PC-9 (cell line): Measurements from ENCODE around the gene ACOT2. TPM values are rescaled to one million over a fixed set of nuclear protein-coding genes. Genes with fewer than 3 reads are reported as not detected.
A peak's percentile ranks its signal among the peaks of the same experiment; 100 is the strongest.

Source experiments
- BruUV-seq: library from RNA; stranded (reverse); fragments of 400-500 nt; replicated peaks from 2 replicates; lab custom pipeline; 2021; lab: Mats Ljungman, UMichigan
- CTCF ChIA-PET: fragments of 300-600 bp; sonication (Branson Sonifier 250); formaldehyde crosslinking; loops from one replicate; lab custom pipeline; 2022; ENCODE audit warnings: antibody characterized with exemption; lab: Charles Lee
- POLR2A ChIA-PET: fragments of 300-600 bp; sonication (Branson Sonifier 250); formaldehyde crosslinking; loops from one replicate; lab custom pipeline; 2022; ENCODE audit warnings: antibody characterized with exemption; ENCODE audit not compliant: unreplicated experiment; lab: Charles Lee
- DNase-seq, 2 experiments: peaks; one replicate each; pipeline versions ENCODE4 v3.0.0 to v3.0.0-alpha.2; 2015 to 2022; ENCODE audit warnings: mixed read lengths in 1 of 2
- H2AFZ ChIP-seq: fragments of 200-600 bp; sonication (generic); 2 replicates; pipeline ENCODE4 v1.8.1; 2017; ENCODE audit warnings: antibody characterized with exemption
- H3F3A ChIP-seq: fragments of 200-600 bp; sonication (generic); 2 replicates; pipeline ENCODE4 v1.8.1; 2017; ENCODE audit warnings: antibody characterized with exemption, mild to moderate bottlenecking, low read depth; ENCODE audit not compliant: insufficient read depth
- H3K27ac ChIP-seq: fragments of 200-600 bp; sonication (generic); 2 replicates; pipeline ENCODE4 v1.6.1; 2016; ENCODE audit warnings: mixed run types
- H3K27me3 ChIP-seq: fragments of 200-600 bp; sonication (generic); 2 replicates; pipeline ENCODE4 v1.6.1; 2016; ENCODE audit warnings: low read depth, mixed run types; ENCODE audit not compliant: insufficient read depth
- H3K36me3 ChIP-seq: fragments of 200-600 bp; sonication (generic); 2 replicates; pipeline ENCODE4 v1.6.1; 2016; ENCODE audit warnings: low read depth, mixed run types
- H3K4me1 ChIP-seq: fragments of 200-600 bp; sonication (generic); replicated peaks from 2 replicates; pipeline ENCODE4 v1.6.1; 2016; ENCODE audit warnings: mixed run types; ENCODE audit not compliant: insufficient read depth
- H3K4me2 ChIP-seq: fragments of 200-600 bp; sonication (generic); 2 replicates; pipeline ENCODE4 v1.6.1; 2017; ENCODE audit warnings: mixed run types
- H3K4me3 ChIP-seq: fragments of 200-600 bp; sonication (generic); 2 replicates; pipeline ENCODE4 v1.6.1; 2016; ENCODE audit warnings: mixed run types
- H3K79me2 ChIP-seq: fragments of 200-600 bp; sonication (generic); 2 replicates; pipeline ENCODE4 v1.6.1; 2017; ENCODE audit warnings: low read depth, mixed run types
- H3K9me2 ChIP-seq: fragments of 200-600 bp; sonication (generic); 2 replicates; pipeline ENCODE4 v1.8.1; 2017; ENCODE audit warnings: mild to moderate bottlenecking; ENCODE audit not compliant: insufficient read depth
- H3K9me3 ChIP-seq: fragments of 200-600 bp; sonication (generic); 2 replicates; pipeline ENCODE4 v1.8.1; 2016; ENCODE audit warnings: low read depth; ENCODE audit not compliant: insufficient read depth
- H4K20me1 ChIP-seq: fragments of 200-600 bp; sonication (generic); 2 replicates; pipeline ENCODE4 v1.8.1; 2017; ENCODE audit not compliant: insufficient read depth
- EZH2 ChIP-seq: fragments of 200-600 bp; sonication (generic); IDR thresholded peaks from 2 replicates; pipeline ENCODE4 v1.8.0; 2017; ENCODE audit warnings: antibody characterized with exemption, low read depth
- intact Hi-C: fragments of 100-400 bp; cut with micrococcal nuclease; formaldehyde crosslinking; loops from one replicate; pipeline ENCODE4 v1.10.0; 2022; ENCODE audit not compliant: unreplicated experiment
- total RNA-seq: library from RNA; stranded (reverse); gene quantifications from 2 replicates; pipeline ENCODE4 v1.2.3, GENCODE V29; 2021
- TF ChIP-seq, protein P1 (sequence below): fragments of 200-600 bp; sonication (generic); conservative IDR thresholded peaks from 2 replicates; pipeline ENCODE4 v1.6.1; 2017; ENCODE audit warnings: mixed run types, antibody characterized with exemption, mild to moderate bottlenecking, moderate library complexity

The ACOT2 gene
- total RNA-seq, 1 experiment from 2014 or later = 7.2 TPM

DNA sequence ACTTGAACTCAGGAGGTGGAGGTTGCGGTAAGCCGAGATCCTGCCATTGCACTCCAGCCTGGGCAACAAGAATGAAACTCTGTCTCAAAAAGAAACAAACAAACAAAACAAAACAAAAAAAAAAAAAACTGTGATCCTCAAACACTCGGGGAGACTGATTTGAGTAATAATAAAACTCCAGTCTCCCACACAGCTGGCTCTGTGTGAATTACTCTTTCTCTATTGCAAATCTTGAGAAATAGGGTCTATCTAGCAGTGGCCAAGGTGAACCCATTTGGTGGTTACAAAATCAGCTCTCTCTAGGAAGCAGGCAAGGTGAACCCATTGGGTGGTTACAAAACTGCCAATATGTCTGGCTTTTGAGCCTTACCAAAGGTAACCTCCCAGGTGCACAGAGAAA lies 37.3 kb downstream of the ACOT2 start:
- BruUV-seq = no TSS peak
- Histone ChIP-seq H4K20me1 (no peaks in the 10 kb centered on the region), H3K4me3 (no peak overlapping the region), H3K27ac (no peak overlapping the region), H3K9me3 (no peaks in the 10 kb centered on the region; the same call in 1 of the 2 replicates), H3K27me3 (no peaks in the 10 kb centered on the region), H3F3A (peaks cover 25% of the 10 kb centered on the region), H3K4me2 (no peak overlapping the region), H3K79me2 (no peaks in the 10 kb centered on the region), H3K9me2 (no peaks in the 10 kb centered on the region), H3K36me3 (no peaks in the 10 kb centered on the region), H2AFZ (no peak overlapping the region), H3K4me1 (peaks cover 33% of the 10 kb centered on the region)
- CTCF ChIA-PET = no interaction called here
- DNase-seq = no peak
- intact Hi-C loops = no loop called here
- TF ChIP-seq EZH2 = no peak
- TF ChIP-seq, protein P1, sequence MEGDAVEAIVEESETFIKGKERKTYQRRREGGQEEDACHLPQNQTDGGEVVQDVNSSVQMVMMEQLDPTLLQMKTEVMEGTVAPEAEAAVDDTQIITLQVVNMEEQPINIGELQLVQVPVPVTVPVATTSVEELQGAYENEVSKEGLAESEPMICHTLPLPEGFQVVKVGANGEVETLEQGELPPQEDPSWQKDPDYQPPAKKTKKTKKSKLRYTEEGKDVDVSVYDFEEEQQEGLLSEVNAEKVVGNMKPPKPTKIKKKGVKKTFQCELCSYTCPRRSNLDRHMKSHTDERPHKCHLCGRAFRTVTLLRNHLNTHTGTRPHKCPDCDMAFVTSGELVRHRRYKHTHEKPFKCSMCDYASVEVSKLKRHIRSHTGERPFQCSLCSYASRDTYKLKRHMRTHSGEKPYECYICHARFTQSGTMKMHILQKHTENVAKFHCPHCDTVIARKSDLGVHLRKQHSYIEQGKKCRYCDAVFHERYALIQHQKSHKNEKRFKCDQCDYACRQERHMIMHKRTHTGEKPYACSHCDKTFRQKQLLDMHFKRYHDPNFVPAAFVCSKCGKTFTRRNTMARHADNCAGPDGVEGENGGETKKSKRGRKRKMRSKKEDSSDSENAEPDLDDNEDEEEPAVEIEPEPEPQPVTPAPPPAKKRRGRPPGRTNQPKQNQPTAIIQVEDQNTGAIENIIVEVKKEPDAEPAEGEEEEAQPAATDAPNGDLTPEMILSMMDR = no peak
- POLR2A ChIA-PET = no interaction called here

DNA sequence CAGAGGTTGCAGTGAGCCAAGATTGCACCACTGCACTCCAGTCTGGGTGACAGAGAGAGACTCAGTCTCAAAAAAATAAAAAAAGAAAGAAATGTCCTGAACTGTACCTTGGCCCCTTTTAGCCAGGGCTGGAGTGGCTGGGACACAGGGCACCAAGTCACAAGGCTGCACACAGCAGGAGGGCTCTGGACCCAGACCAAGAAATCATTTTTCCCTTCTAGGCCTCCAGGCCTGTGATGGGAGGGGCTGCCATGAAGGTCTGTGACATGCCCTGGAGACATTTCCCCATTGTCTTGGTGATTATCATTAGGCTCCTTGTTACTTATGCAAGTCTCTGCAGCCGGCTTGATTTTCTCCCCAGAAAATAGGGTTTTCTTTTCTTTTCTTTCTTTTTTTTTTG lies 38.2 kb downstream of the ACOT2 start:
- peaks cover 22% of the 10 kb centered on the region for H3F3A ChIP-seq
- no peak for DNase-seq
- H3K4me2 ChIP-seq = no peak overlapping the region
- no TSS peak for BruUV-seq
- H3K27me3 ChIP-seq = no peaks in the 10 kb centered on the region
- H3K4me3 ChIP-seq = no peak overlapping the region
- ChIA-PET CTCF (interaction anchor here (0.6 kb wide), 1 partner anchor 25 kb away, joined by 3 read pairs; no protein-coding TSS in a partner anchor), POLR2A (interaction anchor here (0.6 kb wide), 1 partner anchor 343 kb away, joined by 4 read pairs; the partner anchor contains the start of genes COQ6 and FAM161B)
- H3K4me1 ChIP-seq = peaks cover 34% of the 10 kb centered on the region
- H3K27ac ChIP-seq = no peak overlapping the region
- H4K20me1 ChIP-seq = no peaks in the 10 kb centered on the region
- no peaks in the 10 kb centered on the region for H3K36me3 ChIP-seq
- no peaks in the 10 kb centered on the region for H3K79me2 ChIP-seq
- TF ChIP-seq, protein P1 = no peak
- no peak for TF ChIP-seq EZH2
- no peaks in the 10 kb centered on the region; the same call in 1 of the 2 replicates for H3K9me3 ChIP-seq
- H3K9me2 ChIP-seq = no peaks in the 10 kb centered on the region
- no peak overlapping the region for H2AFZ ChIP-seq
- intact Hi-C loops = no loop called here

DNA sequence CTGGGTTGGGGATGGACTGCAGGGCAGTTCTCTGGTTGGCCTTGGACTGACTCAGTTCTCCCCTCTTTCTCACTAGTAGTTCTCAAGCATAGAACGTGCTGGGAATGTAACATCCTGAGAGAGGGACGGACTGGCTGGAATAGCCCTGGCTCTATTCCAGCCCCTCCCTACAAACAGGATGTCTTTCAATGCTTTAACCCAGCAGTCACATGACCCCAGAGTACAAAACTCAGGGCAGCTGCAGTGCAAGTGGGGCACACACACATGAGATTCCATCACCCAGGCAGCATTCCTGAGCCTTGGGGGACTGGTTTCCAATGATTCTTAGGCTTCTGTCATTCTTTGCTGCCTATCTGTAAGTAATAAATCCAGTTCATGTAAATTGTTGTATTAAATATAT lies 41.7 kb downstream of the ACOT2 start:
- Histone ChIP-seq H3K4me2 (0 out of 2 replicates have a peak overlapping the region, but pooled peaks have one; percentile 17), H3K36me3 (no peaks in the 10 kb centered on the region)

More for the DNA sequence above, 41.7 kb downstream of the ACOT2 start:
- ChIA-PET CTCF (no interaction called here), POLR2A (interaction anchor here (0.6 to 0.7 kb wide), 2 partner anchors 84 to 120 kb away, joined by 3 to 7 read pairs; partner anchors contain the start of gene RIOX1)
- Histone ChIP-seq H3K4me3 (no peak overlapping the region), H3F3A (peaks cover 26% of the 10 kb centered on the region), H3K27me3 (no peaks in the 10 kb centered on the region), H3K27ac (no peak overlapping the region), H2AFZ (no peak overlapping the region), H4K20me1 (no peaks in the 10 kb centered on the region), H3K9me3 (no peaks in the 10 kb centered on the region), H3K4me1 (peaks cover 29% of the 10 kb centered on the region), H3K79me2 (no peaks in the 10 kb centered on the region), H3K9me2 (no peaks in the 10 kb centered on the region)
- TF ChIP-seq EZH2 = no peak
- TF ChIP-seq, protein P1 = no peak
- intact Hi-C loops = no loop called here
- BruUV-seq = no TSS peak
- peak; percentile 55 to 57 for DNase-seq
